ENCODE results near the gene LHFPL2.

DNA sequence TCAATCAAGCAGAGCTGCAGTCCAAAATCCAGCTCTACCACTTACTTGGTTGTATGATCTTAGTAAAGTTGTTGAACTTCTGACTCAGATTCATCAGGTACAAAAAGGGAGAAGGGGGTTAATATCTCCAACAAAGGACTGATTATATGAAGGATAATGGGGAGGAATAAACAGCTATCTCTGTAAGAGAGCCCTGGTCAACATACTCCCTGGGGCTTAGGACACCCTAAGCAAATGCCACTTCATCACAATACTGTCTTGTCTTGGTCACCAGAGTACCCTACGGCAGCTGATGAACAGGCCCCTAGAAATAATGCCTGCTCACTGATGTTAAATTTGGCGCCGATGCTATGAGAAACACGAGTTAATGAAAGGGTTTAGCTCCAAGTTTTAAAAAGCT is 34.8 kb downstream of the LHFPL2 start:
- TF ChIP-seq, protein P1, sequence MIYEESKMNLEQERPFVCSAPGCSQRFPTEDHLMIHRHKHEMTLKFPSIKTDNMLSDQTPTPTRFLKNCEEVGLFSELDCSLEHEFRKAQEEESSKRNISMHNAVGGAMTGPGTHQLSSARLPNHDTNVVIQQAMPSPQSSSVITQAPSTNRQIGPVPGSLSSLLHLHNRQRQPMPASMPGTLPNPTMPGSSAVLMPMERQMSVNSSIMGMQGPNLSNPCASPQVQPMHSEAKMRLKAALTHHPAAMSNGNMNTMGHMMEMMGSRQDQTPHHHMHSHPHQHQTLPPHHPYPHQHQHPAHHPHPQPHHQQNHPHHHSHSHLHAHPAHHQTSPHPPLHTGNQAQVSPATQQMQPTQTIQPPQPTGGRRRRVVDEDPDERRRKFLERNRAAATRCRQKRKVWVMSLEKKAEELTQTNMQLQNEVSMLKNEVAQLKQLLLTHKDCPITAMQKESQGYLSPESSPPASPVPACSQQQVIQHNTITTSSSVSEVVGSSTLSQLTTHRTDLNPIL (CRISPR knock-in tag; IDR thresholded peaks at IDR 0.05), result no peak
- TF ChIP-seq POLR2AphosphoS5 (IDR thresholded peaks at IDR 0.05; ENCODE audit: control insufficient read depth, insufficient read depth, low read depth, low read length) (no peak), FOXK1 (CRISPR knock-in tag; IDR thresholded peaks at IDR 0.05; ENCODE audit: borderline replicate concordance) (no peak), ZNF282 (CRISPR knock-in tag; IDR thresholded peaks at IDR 0.05) (no peak), ATF1 (CRISPR knock-in tag; IDR thresholded peaks at IDR 0.05) (no peak), ATF1 (tag; IDR thresholded peaks at IDR 0.05) (no peak), KLF10 (CRISPR knock-in tag; IDR thresholded peaks at IDR 0.05) (no peak), ZNF699 (CRISPR knock-in tag; IDR thresholded peaks at IDR 0.05; ENCODE audit: insufficient replicate concordance) (no peak), POLR2A (conservative IDR thresholded peaks at IDR 0.05) (no peak), NFIC (IDR thresholded peaks at IDR 0.05) (no peak), EZH2 (IDR thresholded peaks at IDR 0.05; ENCODE audit: borderline replicate concordance, low read depth, low read length) (no peak), MTA3 (IDR thresholded peaks at IDR 0.05; ENCODE audit: borderline replicate concordance) (no peak), MXI1 (IDR thresholded peaks at IDR 0.05; ENCODE audit: low read depth, low read length) (no peak)
- TF ChIP-seq, protein P2, sequence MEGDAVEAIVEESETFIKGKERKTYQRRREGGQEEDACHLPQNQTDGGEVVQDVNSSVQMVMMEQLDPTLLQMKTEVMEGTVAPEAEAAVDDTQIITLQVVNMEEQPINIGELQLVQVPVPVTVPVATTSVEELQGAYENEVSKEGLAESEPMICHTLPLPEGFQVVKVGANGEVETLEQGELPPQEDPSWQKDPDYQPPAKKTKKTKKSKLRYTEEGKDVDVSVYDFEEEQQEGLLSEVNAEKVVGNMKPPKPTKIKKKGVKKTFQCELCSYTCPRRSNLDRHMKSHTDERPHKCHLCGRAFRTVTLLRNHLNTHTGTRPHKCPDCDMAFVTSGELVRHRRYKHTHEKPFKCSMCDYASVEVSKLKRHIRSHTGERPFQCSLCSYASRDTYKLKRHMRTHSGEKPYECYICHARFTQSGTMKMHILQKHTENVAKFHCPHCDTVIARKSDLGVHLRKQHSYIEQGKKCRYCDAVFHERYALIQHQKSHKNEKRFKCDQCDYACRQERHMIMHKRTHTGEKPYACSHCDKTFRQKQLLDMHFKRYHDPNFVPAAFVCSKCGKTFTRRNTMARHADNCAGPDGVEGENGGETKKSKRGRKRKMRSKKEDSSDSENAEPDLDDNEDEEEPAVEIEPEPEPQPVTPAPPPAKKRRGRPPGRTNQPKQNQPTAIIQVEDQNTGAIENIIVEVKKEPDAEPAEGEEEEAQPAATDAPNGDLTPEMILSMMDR (IDR thresholded peaks at IDR 0.05 in 2 of 3, conservative IDR thresholded peaks at IDR 0.05 in 1 of 3; ENCODE audit: insufficient read depth in 2 of 3, low read depth in 1 of 3, low read length in 3 of 3), result no peak
- TF ChIP-seq, protein P3, sequence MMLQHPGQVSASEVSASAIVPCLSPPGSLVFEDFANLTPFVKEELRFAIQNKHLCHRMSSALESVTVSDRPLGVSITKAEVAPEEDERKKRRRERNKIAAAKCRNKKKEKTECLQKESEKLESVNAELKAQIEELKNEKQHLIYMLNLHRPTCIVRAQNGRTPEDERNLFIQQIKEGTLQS (IDR thresholded peaks at IDR 0.05), result no peak
- TF ChIP-seq, protein P3 (CRISPR knock-in tag; conservative IDR thresholded peaks at IDR 0.05), result no peak

Measured in K562 (cell line).